K562 (cell line): ENCODE results near the gene VIT. TPM values are rescaled to one million over a fixed set of nuclear protein-coding genes. Genes with fewer than 3 reads are reported as not detected.

ENCODE experiments used
- ATAC-seq: fragments of 200-7000 bp; cut with Tn5 transposase; 3 replicates; pipeline ENCODE4 v1.9.1; 2020; ENCODE audit warnings: moderate library complexity
- BruUV-seq: library from RNA; stranded (reverse); fragments of 400-500 nt; replicated peaks from 2 replicates; lab custom pipeline; 2021; lab: Mats Ljungman, UMichigan
- CTCF ChIA-PET: fragments of 300-600 bp; formaldehyde crosslinking; extraction: SDS; loops from one replicate; lab custom pipeline; 2021; ENCODE audit warnings: low intra/inter-chr PET ratio; lab: Yijun Ruan, JAX
- POLR2A ChIA-PET: fragments of 300-600, 350-650 bp; sonication (Branson Sonifier 250); formaldehyde crosslinking; extraction: SDS; loops from one replicate; lab custom pipeline; 2021; ENCODE audit warnings: antibody characterized with exemption, inconsistent platforms; lab: Yijun Ruan, JAX
- DNase-seq, 4 experiments: peaks; one replicate each; pipeline versions ENCODE4 v3.0.0 to v3.0.0-alpha.2; 2011 to 2018; ENCODE audit warnings: low spot score in 3 of 4, mixed read lengths in 3 of 4; ENCODE audit errors: extremely low read depth in 1 of 4
- FAIRE-seq: peaks from 2 replicates; lab custom pipeline; 2011; peaks lifted over from hg19 to GRCh38; lab: Jason Lieb, UNC
- H2AFZ ChIP-seq: 2 replicates; pipeline ENCODE4 v1.6.0; 2011; ENCODE audit warnings: low read depth, low read length, control low read depth, inconsistent platforms
- H3K27ac ChIP-seq: fragments of 200-600 bp; 3 replicates; pipeline ENCODE4 v1.8.0; 2011; ENCODE audit warnings: low read depth, mild to moderate bottlenecking, control low read depth, inconsistent platforms, low read length, moderate library complexity, mixed read lengths; ENCODE audit errors: extremely low read depth
- H3K27me3 ChIP-seq, 2 experiments: fragments of 300-600 bp in 1 of 2; 2 replicates in 1 of 2; 3 replicates in 1 of 2; pipeline versions ENCODE4 v1.6.0 to v1.8.0; 2011; ENCODE audit warnings: inconsistent platforms in 2 of 2, low read length in 2 of 2, mild to moderate bottlenecking in 1 of 2, mixed read lengths in 1 of 2, moderate library complexity in 1 of 2; ENCODE audit not compliant: control insufficient read depth in 2 of 2, insufficient read depth in 2 of 2
- H3K36me3 ChIP-seq: fragments of 300-600 bp; 3 replicates; pipeline ENCODE4 v1.8.0; 2011; ENCODE audit warnings: mild to moderate bottlenecking, low read length, inconsistent platforms; ENCODE audit not compliant: control insufficient read depth, insufficient read depth
- H3K4me1 ChIP-seq, 2 experiments: fragments of 200-600 bp in 1 of 2; replicated peaks in 1 of 2; 2 replicates in 1 of 2; 3 replicates in 1 of 2; pipeline versions ENCODE4 v1.5.1 to v1.8.0; 2011; ENCODE audit warnings: inconsistent platforms in 2 of 2, low read length in 2 of 2, mild to moderate bottlenecking in 1 of 2, mixed read lengths in 1 of 2, moderate library complexity in 1 of 2; ENCODE audit not compliant: control insufficient read depth in 2 of 2, insufficient read depth in 2 of 2
- H3K4me2 ChIP-seq: 2 replicates; pipeline ENCODE4 v1.6.1; 2011; ENCODE audit warnings: low read length, control low read depth, inconsistent platforms, mixed read lengths; ENCODE audit not compliant: insufficient read depth
- H3K4me3 ChIP-seq: fragments of 200-600 bp; sonication (generic), shearing (Covaris generic); 2 replicates; pipeline ENCODE4 v1.5.1; 2016; ENCODE audit warnings: control low read depth, inconsistent platforms
- H3K79me2 ChIP-seq: fragments of 200-600 bp; 3 replicates; pipeline ENCODE4 v1.8.0; 2011; ENCODE audit warnings: low read length, inconsistent platforms; ENCODE audit not compliant: control insufficient read depth, insufficient read depth
- H3K9ac ChIP-seq, 2 experiments: 2 replicates each; pipeline versions ENCODE4 v1.6.0 to v1.6.1; 2011; ENCODE audit warnings: low read depth in 2 of 2, low read length in 2 of 2, control low read depth in 1 of 2, inconsistent platforms in 1 of 2, mild to moderate bottlenecking in 1 of 2, mixed read lengths in 1 of 2; ENCODE audit not compliant: insufficient read depth in 1 of 2
- H3K9me1 ChIP-seq: one replicate; pipeline ENCODE4 v1.6.0; 2011; ENCODE audit warnings: inconsistent platforms, mild to moderate bottlenecking, low read length, moderate library complexity; ENCODE audit not compliant: control insufficient read depth, insufficient read depth
- H3K9me3 ChIP-seq: replicated peaks from 2 replicates; pipeline ENCODE4 v1.5.1; 2011; ENCODE audit warnings: low read depth, low read length, inconsistent platforms; ENCODE audit not compliant: control insufficient read depth, insufficient read depth
- H4K20me1 ChIP-seq: replicated peaks from 2 replicates; pipeline ENCODE4 v1.6.1; 2011; ENCODE audit warnings: low read length, inconsistent platforms, mixed read lengths; ENCODE audit not compliant: control insufficient read depth, insufficient read depth
- ATF3 ChIP-seq, 2 experiments: fragments of 450-650 bp in 1 of 2; sonication (generic) in 1 of 2; formaldehyde crosslinking in 1 of 2; IDR thresholded peaks in 1 of 2; conservative IDR thresholded peaks in 1 of 2; 2 replicates each; pipeline versions ENCODE4 v1.6.1 to v1.8.1; 2016 to 2023; ENCODE audit warnings: mild to moderate bottlenecking in 2 of 2, moderate library complexity in 2 of 2, inconsistent platforms in 1 of 2, missing genetic modification reagents in 1 of 2
- CC2D1A ChIP-seq: fragments of 450-650 bp; IDR thresholded peaks from 2 replicates; pipeline ENCODE4 v1.6.1; 2017; ENCODE audit warnings: mild to moderate bottlenecking
- CHD2 ChIP-seq: IDR thresholded peaks from 2 replicates; pipeline ENCODE4 v1.6.1; 2011; ENCODE audit warnings: low read depth, low read length
- ILF3 ChIP-seq: fragments of 450-650 bp; IDR thresholded peaks from 2 replicates; pipeline ENCODE4 v1.6.1; 2018; ENCODE audit warnings: antibody characterized with exemption, mild to moderate bottlenecking, moderate library complexity, borderline replicate concordance
- NFATC3 ChIP-seq: fragments of 450-650 bp; IDR thresholded peaks from 2 replicates; pipeline ENCODE4 v1.6.1; 2017; ENCODE audit warnings: mild to moderate bottlenecking
- NKRF ChIP-seq: fragments of 450-650 bp; IDR thresholded peaks from 2 replicates; pipeline ENCODE4 v1.6.1; 2016; ENCODE audit warnings: borderline replicate concordance
- ZC3H4 ChIP-seq: sonication (generic); formaldehyde crosslinking; IDR thresholded peaks from 2 replicates; pipeline ENCODE4 v1.9.0; 2021; ENCODE audit warnings: missing genetic modification reagents, borderline replicate concordance
- ZFX ChIP-seq: sonication (generic); formaldehyde crosslinking; IDR thresholded peaks from 2 replicates; pipeline ENCODE4 v1.8.0; 2022; ENCODE audit warnings: mild to moderate bottlenecking, missing genetic modification reagents, moderate library complexity
- ZNF134 ChIP-seq: fragments of 250-450 bp; sonication (Bioruptor Pico); conservative IDR thresholded peaks from 2 replicates; pipeline ENCODE4 v1.4.0; 2020
- WGBS: fragments of 100-300 bp; shearing (Covaris generic); methylation state at CpG from one replicate; pipeline ENCODE4 v1.1.6; 2016; ENCODE audit warnings: low coverage, mixed read lengths; ENCODE audit not compliant: insufficient coverage; ENCODE audit errors: missing lambda C conversion rate; 5-methylcytosine and 5-hydroxymethylcytosine counted together
- in situ Hi-C: fragments of 300-500 bp; cut with MboI; formaldehyde crosslinking; loops from 4 replicates; pipeline ENCODE4 v1.15.0; 2018; ENCODE audit warnings: inconsistent platforms, mixed read lengths
- intact Hi-C: fragments of 100-400 bp; cut with micrococcal nuclease; formaldehyde crosslinking; loops from 2 replicates; pipeline ENCODE4 v1.14.2; 2022
- polyA plus RNA-seq, 8 experiments: library from polyadenylated mRNA; depleted of rRNA in 4 of 8; stranded (reverse) in 5 of 8; unstranded in 3 of 8; fragments of >200 nt; fragmentation: Nextera tagmentation in 2 of 8; fragmentation: Illumina TruSeq in 1 of 8; extraction: Ambion mirVana in 2 of 8; extraction: Trizol in 1 of 8; gene quantifications; 2 replicates each; pipeline versions ENCODE4 v1.2.1 to v1.2.3, GENCODE V29; 2011 to 2014; ENCODE audit warnings: inconsistent platforms in 1 of 8, missing spikeins in 1 of 8
- total RNA-seq, 7 experiments: library from RNA; depleted of rRNA in 6 of 7; stranded (reverse); fragments of >200 nt in 6 of 7; fragmentation: Illumina TruSeq in 2 of 7; extraction: Trizol in 2 of 7; gene quantifications; 2 replicates each; pipeline versions ENCODE4 v1.2.1 to v1.2.3, GENCODE V29; 2011 to 2021; ENCODE audit warnings: low replicate concordance in 1 of 7
- TF ChIP-seq, protein P1 (sequence below): sonication (generic); formaldehyde crosslinking; IDR thresholded peaks from 2 replicates; pipeline ENCODE4 v1.8.0; 2022; ENCODE audit warnings: missing genetic modification reagents, mild to moderate bottlenecking, borderline replicate concordance
- TF ChIP-seq, protein P2 (sequence below): sonication (generic); formaldehyde crosslinking; IDR thresholded peaks from 2 replicates; pipeline ENCODE4 v1.8.1; 2023; ENCODE audit warnings: mild to moderate bottlenecking, missing genetic modification reagents

VIT gene
- total and polyA plus RNA-seq, 9 of the 15 experiments (the other 6 are each of a cell fraction or from before 2014, with no cell fraction given) = not detected

DNA sequence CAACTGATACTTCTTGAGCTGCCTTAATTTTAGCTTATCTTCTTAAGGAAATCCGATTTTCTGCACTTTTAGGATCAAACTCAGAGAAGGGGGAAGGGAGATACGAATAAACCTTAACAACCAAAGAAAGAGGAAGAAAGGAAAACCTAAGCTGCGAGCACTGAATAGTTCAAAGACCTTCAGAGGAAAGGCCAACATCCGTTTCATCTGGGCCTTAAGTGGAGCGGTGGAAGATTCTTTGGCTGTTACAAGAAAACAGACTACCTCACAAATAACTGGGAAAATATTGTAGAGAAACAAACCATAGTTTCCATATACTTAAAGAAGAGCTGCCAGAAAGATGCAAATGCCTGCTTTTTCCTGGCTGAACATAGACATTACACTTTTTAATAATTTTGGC lies 43.6 kb downstream of the VIT start (continued):
- TF ChIP-seq, protein P1, sequence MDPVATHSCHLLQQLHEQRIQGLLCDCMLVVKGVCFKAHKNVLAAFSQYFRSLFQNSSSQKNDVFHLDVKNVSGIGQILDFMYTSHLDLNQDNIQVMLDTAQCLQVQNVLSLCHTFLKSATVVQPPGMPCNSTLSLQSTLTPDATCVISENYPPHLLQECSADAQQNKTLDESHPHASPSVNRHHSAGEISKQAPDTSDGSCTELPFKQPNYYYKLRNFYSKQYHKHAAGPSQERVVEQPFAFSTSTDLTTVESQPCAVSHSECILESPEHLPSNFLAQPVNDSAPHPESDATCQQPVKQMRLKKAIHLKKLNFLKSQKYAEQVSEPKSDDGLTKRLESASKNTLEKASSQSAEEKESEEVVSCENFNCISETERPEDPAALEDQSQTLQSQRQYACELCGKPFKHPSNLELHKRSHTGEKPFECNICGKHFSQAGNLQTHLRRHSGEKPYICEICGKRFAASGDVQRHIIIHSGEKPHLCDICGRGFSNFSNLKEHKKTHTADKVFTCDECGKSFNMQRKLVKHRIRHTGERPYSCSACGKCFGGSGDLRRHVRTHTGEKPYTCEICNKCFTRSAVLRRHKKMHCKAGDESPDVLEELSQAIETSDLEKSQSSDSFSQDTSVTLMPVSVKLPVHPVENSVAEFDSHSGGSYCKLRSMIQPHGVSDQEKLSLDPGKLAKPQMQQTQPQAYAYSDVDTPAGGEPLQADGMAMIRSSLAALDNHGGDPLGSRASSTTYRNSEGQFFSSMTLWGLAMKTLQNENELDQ (CRISPR knock-in tag) = no peak

- H3K27me3 ChIP-seq = no peaks in the 10 kb centered on the region; a peak in 1 of 5 replicates
- POLR2A ChIA-PET = no interaction called here
- 0% methylated on average over 5 of the region's 5 CpGs for WGBS
- FAIRE-seq = no peak
- H3K9me3 ChIP-seq = no peaks in the 10 kb centered on the region
- H2AFZ ChIP-seq = no peak overlapping the region
- no peaks in the 10 kb centered on the region for H3K9me1 ChIP-seq
- no peak overlapping the region for H3K9ac ChIP-seq
- H4K20me1 ChIP-seq = no peaks in the 10 kb centered on the region
- BruUV-seq = no TSS peak
- no peak overlapping the region for H3K4me3 ChIP-seq
- no peak for ATAC-seq
- no peaks in the 10 kb centered on the region for H3K79me2 ChIP-seq
- H3K36me3 ChIP-seq = no peaks in the 10 kb centered on the region
- no peak overlapping the region for H3K27ac ChIP-seq
- no peaks in the 10 kb centered on the region for H3K4me1 ChIP-seq
- H3K4me2 ChIP-seq = no peak overlapping the region
- in situ Hi-C loops = no loop called here
- DNase-seq = no peak
- intact Hi-C loops = no loop called here
- CTCF ChIA-PET = no interaction called here
- TF ChIP-seq ZFX (CRISPR knock-in tag) = no peak
- no peak for TF ChIP-seq ATF3 (IDR thresholded peaks at IDR 0.05)
- TF ChIP-seq ATF3 (CRISPR knock-in tag; conservative IDR thresholded peaks at IDR 0.05) = no peak
- no peak for TF ChIP-seq NKRF
- TF ChIP-seq NFATC3 = no peak
- no peak for TF ChIP-seq ZNF134 (CRISPR knock-in tag)
- no peak for TF ChIP-seq ZC3H4 (CRISPR knock-in tag)
- TF ChIP-seq, protein P2, sequence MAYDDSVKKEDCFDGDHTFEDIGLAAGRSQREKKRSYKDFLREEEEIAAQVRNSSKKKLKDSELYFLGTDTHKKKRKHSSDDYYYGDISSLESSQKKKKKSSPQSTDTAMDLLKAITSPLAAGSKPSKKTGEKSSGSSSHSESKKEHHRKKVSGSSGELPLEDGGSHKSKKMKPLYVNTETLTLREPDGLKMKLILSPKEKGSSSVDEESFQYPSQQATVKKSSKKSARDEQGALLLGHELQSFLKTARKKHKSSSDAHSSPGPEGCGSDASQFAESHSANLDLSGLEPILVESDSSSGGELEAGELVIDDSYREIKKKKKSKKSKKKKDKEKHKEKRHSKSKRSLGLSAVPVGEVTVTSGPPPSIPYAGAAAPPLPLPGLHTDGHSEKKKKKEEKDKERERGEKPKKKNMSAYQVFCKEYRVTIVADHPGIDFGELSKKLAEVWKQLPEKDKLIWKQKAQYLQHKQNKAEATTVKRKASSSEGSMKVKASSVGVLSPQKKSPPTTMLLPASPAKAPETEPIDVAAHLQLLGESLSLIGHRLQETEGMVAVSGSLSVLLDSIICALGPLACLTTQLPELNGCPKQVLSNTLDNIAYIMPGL = no peak
- TF ChIP-seq CHD2 = no peak
- no peak for TF ChIP-seq ILF3
- TF ChIP-seq CC2D1A = no peak
Measured at GRCh38 chr2:36741188-36741837, 44.8 kb downstream of the VIT start.
